Measurements from ENCODE around the gene ZBTB5.

Gene ZBTB5

GRCh38 chr9:37413311-37413710 lies 51.9 kb downstream of the ZBTB5 start:
- no peak for DNase-seq (ENCODE audit: low read depth)
- TF ChIP-seq, protein P1, sequence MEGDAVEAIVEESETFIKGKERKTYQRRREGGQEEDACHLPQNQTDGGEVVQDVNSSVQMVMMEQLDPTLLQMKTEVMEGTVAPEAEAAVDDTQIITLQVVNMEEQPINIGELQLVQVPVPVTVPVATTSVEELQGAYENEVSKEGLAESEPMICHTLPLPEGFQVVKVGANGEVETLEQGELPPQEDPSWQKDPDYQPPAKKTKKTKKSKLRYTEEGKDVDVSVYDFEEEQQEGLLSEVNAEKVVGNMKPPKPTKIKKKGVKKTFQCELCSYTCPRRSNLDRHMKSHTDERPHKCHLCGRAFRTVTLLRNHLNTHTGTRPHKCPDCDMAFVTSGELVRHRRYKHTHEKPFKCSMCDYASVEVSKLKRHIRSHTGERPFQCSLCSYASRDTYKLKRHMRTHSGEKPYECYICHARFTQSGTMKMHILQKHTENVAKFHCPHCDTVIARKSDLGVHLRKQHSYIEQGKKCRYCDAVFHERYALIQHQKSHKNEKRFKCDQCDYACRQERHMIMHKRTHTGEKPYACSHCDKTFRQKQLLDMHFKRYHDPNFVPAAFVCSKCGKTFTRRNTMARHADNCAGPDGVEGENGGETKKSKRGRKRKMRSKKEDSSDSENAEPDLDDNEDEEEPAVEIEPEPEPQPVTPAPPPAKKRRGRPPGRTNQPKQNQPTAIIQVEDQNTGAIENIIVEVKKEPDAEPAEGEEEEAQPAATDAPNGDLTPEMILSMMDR (IDR thresholded peaks at IDR 0.05; ENCODE audit: control insufficient read depth, insufficient read depth, low read depth, low read length, missing control alignments), result no peak

DNA sequence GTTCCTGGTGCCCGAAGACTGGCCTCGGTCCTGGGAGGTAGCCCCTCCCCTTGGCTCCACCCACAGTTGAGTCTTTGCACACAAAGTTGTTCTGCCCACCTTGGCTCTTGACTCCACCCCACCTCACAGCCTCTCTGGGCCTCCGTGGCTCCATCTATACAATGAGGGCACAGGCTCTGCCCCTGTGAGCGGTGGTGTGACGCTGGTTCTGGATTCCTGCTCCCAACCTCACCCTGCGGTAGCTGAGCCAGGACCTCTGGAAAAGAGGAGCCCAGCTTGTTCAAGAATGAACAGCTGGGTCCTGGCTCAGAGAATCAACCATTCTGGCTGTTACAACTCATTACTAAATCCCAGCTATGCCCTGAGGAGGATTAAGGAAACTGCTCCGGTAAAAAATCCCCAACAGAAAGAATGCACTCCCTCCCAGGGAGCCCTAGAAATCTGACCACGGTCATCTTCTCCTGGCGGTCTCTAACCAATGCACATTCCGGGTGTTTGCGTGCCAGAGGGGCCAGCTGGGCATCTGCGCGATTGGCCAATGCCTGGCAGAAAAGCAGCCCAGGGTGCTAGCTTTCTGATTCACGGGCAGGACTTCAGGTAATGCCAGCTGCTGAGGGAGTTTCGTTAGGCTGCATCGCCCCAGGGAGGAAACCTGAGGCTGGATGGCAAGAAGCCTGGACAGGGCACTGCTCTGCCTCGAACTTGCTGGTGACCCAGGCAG lies 52.7 kb downstream of the ZBTB5 start:
- DNase-seq (ENCODE audit: low read depth), result peak; percentile 73
- TF ChIP-seq, protein P1 (IDR thresholded peaks at IDR 0.05; ENCODE audit: control insufficient read depth, insufficient read depth, low read depth, low read length, missing control alignments), result no peak
- H3K4me3 ChIP-seq (ENCODE audit: control insufficient read depth, low read depth, low read length), result no peak overlapping the region; the same call in none of the 2 replicates

More at GRCh38 chr9:37413311-37413710, 51.9 kb downstream of the ZBTB5 start:
- no peak overlapping the region for H3K4me3 ChIP-seq (ENCODE audit: control insufficient read depth, low read depth, low read length)

DNA sequence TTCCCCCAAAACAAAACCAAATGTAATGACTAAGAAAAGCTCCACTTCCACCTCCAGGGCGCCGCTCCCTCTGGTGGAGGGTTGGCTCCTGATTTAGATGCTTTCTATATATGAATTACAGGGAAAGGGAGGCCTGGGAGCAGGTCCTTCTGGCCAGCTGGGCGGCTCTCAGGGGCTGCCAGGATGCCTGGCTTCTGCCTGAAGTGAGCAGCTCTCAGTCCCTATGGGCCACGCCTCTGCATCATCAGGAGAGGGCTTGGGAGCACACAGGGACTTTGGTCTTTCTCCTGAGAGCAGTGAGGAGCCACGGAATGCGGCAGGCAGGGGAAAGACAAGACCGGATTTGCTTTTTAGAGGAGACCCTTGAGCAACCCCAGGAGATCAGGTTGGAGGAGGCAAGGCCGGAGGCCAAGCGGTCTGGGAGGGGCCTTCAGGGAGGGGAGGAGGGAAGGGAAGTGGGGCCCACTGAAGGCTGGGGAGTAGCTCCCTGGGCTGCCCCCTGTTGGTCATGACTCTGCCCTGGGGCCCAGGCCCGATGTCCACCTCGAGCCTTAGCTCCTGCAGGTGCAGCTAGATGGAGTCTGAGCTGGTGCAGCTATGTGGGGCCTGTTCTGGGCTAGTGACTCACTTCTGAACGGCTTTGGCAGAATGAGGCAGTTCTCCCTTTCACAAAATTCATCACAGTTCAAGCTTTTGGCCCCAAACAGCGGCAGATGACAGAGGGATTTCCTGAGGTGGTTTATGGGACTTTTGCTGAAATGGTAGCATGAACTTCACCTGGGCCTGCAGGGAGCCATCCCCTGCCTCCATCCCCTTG lies 54.1 kb downstream of the ZBTB5 start:
- TF ChIP-seq, protein P1 (IDR thresholded peaks at IDR 0.05; ENCODE audit: control insufficient read depth, insufficient read depth, low read depth, low read length, missing control alignments), result peak; percentile 60
- no peak for DNase-seq (ENCODE audit: low read depth)
- H3K4me3 ChIP-seq (ENCODE audit: control insufficient read depth, low read depth, low read length), result no peak overlapping the region

GRCh38 chr9:37410354-37410861 lies 54.8 kb downstream of the ZBTB5 start:
- no peak for DNase-seq (ENCODE audit: low read depth)
- H3K4me3 ChIP-seq (ENCODE audit: control insufficient read depth, low read depth, low read length), result no peak overlapping the region
- TF ChIP-seq, protein P1 (IDR thresholded peaks at IDR 0.05; ENCODE audit: control insufficient read depth, insufficient read depth, low read depth, low read length, missing control alignments), result no peak

DNA sequence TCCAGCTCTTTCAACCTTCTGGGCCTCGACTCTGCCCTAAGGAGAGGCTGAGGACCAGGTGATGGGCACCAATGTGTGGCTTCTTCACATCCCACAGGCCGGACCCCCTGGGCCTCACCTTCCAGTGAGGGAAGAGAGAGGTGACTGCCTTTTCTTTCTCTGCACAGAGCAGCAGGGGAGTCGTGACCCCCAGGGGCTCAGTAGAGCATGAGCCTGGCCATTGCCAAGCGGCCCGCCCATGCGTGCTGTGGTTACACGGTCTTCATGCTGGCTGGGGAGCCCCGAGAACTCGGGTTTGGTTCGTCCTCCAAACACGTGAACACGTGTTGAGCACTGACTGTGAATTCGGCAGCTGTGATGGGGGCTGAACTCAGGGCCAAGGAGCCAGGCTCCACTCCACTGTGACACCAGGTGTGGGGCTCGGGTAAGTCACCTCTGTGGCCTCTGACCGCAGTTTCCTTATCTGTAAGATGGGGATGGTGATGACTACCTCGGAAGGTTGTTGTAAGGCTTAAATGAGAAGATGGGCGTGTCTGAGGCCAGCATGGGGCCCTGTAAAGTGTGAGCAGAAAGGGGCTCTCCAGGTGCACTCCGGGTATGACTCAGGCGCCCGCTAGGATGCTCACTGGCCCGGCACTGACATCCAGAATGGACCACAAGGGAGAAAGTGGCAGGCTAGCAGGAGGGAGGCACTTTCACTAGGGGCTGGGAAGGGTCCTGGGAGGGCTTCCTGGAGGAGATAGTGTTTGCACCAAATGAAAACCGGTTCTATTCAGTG lies 56.1 kb downstream of the ZBTB5 start:
- TF ChIP-seq, protein P1 (IDR thresholded peaks at IDR 0.05; ENCODE audit: control insufficient read depth, insufficient read depth, low read depth, low read length, missing control alignments), result no peak
- DNase-seq (ENCODE audit: low read depth), result no peak
- H3K4me3 ChIP-seq (ENCODE audit: control insufficient read depth, low read depth, low read length), result no peak overlapping the region

DNA sequence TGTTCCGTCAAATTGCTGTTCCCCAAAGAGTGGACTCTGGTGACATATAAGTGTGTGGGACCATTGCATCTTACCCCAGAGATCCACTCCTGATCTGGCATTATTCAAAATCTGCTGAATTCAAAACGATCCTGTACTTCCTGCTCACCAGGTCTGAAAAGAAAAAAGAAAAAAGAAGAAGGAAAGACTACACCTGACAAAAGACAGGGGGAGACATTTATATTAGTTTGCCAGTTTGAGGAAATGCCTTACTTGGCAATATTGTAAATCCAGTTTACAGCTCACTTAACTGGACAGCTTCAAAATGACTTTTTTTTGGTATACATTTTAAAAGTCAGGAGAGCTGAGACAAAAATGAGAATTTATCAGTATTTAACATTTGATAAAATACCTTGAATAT lies 57.8 kb downstream of the ZBTB5 start:
- no peak overlapping the region for H3K4me3 ChIP-seq (ENCODE audit: control insufficient read depth, low read depth, low read length)
- no peak for DNase-seq (ENCODE audit: low read depth)
- TF ChIP-seq, protein P1 (IDR thresholded peaks at IDR 0.05; ENCODE audit: control insufficient read depth, insufficient read depth, low read depth, low read length, missing control alignments), result peak; percentile 23
